Endothelial cell (in vitro differentiated cells): ENCODE data around the gene PGD. TPM values are rescaled to one million over a fixed set of nuclear protein-coding genes. Genes with fewer than 3 reads are reported as not detected.
A peak's percentile ranks its signal among the peaks of the same experiment; 100 is the strongest.
"Not testable (repeated sequence)": the region's sequence is repeated elsewhere in the genome, so short reads cannot be mapped to it uniquely, and the experiment has no call there.

Experiments used
- DNase-seq: peaks from one replicate; pipeline ENCODE4 v3.0.0; 2021; ENCODE audit warnings: low spot score
- H3K27ac Mint-ChIP-seq: one replicate; pipeline ENCODE4 v1.8.0; 2021; ENCODE audit warnings: mixed read lengths, inconsistent platforms; ENCODE audit not compliant: unreplicated experiment
- H3K27me3 Mint-ChIP-seq: one replicate; pipeline ENCODE4 v1.8.0; 2021; ENCODE audit warnings: mild to moderate bottlenecking, moderate library complexity, mixed read lengths, inconsistent platforms; ENCODE audit not compliant: unreplicated experiment
- H3K36me3 Mint-ChIP-seq: one replicate; pipeline ENCODE4 v1.8.0; 2021; ENCODE audit warnings: mild to moderate bottlenecking, low read depth, mixed read lengths, inconsistent platforms; ENCODE audit not compliant: unreplicated experiment
- H3K4me1 Mint-ChIP-seq: one replicate; pipeline ENCODE4 v1.8.0; 2021; ENCODE audit warnings: mild to moderate bottlenecking, mixed read lengths, inconsistent platforms; ENCODE audit not compliant: unreplicated experiment
- H3K4me3 Mint-ChIP-seq: one replicate; pipeline ENCODE4 v1.8.0; 2021; ENCODE audit warnings: mild to moderate bottlenecking, mixed read lengths, inconsistent platforms; ENCODE audit not compliant: unreplicated experiment
- H3K9me3 Mint-ChIP-seq: one replicate; pipeline ENCODE4 v1.8.0; 2021; ENCODE audit warnings: mixed read lengths, inconsistent platforms; ENCODE audit not compliant: unreplicated experiment
- total RNA-seq: library from RNA; stranded (reverse); fragmentation: NEBNext Ultra II Directional; extraction: Animal tissue kit (Norgen Biotek cat#: 25700); gene quantifications from one replicate; pipeline ENCODE4 v1.2.1, GENCODE V29; 2021; ENCODE audit not compliant: unreplicated experiment
- TF ChIP-seq, protein P1 (sequence below): fragments of 200-600 bp; sonication (generic); IDR thresholded peaks from one replicate; pipeline ENCODE4 v1.5.0; 2021; ENCODE audit warnings: antibody characterized with exemption; ENCODE audit not compliant: unreplicated experiment

PGD gene
- total RNA-seq, 1 donor from 2014 or later = 196 TPM

DNA sequence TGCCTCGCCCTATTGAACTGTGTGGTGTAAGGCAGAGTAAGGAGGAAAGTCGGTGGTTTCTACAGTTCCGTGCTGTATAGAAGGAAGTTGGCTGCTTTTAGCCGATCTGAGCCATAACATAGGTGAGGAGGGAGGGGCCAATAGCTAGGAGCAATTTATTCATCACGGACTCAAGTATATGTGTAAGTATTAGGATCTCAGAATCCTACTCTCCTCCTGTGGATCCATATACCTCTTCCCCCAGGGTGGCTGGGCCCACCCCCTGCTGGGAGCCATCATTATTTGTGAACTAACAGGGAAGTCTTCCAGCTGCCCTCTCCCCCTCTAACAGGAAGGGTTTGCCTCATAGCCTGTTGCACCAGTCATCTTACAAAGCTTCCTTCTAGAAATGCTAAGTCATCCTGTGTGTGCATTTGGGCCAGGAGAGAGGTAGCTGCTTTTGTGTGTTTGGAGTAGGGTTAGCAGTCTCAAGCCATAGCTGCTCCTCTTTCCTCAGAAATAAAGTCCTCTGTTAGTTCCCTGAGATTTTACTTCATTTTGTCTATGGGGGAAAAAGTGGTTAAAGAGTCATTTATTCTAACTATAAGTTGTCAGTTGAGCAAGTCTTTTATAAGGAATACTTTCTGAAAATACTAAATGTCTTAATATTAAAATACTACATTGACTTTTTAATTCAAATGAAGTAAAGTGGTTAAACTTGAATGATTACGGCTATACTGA, 16.5 kb downstream of the PGD start:
- Mint-ChIP-seq H3K9me3 (no peaks in the 10 kb centered on the region), H3K36me3 (peaks cover 74% of the 10 kb centered on the region), H3K4me1 (peaks cover 6% of the 10 kb centered on the region), H3K27me3 (peaks cover 7% of the 10 kb centered on the region), H3K4me3 (no peak overlapping the region), H3K27ac (peak overlapping the region; percentile 95)
- TF ChIP-seq, protein P1, sequence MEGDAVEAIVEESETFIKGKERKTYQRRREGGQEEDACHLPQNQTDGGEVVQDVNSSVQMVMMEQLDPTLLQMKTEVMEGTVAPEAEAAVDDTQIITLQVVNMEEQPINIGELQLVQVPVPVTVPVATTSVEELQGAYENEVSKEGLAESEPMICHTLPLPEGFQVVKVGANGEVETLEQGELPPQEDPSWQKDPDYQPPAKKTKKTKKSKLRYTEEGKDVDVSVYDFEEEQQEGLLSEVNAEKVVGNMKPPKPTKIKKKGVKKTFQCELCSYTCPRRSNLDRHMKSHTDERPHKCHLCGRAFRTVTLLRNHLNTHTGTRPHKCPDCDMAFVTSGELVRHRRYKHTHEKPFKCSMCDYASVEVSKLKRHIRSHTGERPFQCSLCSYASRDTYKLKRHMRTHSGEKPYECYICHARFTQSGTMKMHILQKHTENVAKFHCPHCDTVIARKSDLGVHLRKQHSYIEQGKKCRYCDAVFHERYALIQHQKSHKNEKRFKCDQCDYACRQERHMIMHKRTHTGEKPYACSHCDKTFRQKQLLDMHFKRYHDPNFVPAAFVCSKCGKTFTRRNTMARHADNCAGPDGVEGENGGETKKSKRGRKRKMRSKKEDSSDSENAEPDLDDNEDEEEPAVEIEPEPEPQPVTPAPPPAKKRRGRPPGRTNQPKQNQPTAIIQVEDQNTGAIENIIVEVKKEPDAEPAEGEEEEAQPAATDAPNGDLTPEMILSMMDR = no peak
- peak; percentile 12 for DNase-seq

DNA sequence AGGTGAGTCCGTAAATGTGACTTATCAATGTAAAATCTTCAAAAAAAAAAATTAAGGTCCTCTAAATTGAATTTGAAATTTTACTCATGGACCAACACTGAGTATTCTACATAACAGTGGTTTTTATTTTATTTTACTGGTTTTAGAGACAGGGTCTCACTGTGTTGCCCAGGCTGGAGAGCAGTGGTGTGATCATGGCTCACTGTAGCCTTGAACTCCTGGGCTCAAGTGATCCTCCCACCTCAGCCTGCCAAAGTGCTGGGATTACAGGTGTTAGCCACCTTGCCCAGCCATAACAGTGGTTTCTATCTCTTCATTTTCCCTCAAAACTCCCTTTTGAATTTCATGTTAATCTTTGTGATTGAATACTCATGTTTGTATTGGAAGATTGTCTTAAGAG, 17.1 kb downstream of the PGD start:
- H3K27ac Mint-ChIP-seq = peak overlapping the region; percentile 82
- peaks cover 74% of the 10 kb centered on the region for H3K36me3 Mint-ChIP-seq
- not testable (repeated sequence) for H3K27me3 Mint-ChIP-seq, H3K4me3 Mint-ChIP-seq, H3K9me3 Mint-ChIP-seq, DNase-seq, H3K4me1 Mint-ChIP-seq

DNA sequence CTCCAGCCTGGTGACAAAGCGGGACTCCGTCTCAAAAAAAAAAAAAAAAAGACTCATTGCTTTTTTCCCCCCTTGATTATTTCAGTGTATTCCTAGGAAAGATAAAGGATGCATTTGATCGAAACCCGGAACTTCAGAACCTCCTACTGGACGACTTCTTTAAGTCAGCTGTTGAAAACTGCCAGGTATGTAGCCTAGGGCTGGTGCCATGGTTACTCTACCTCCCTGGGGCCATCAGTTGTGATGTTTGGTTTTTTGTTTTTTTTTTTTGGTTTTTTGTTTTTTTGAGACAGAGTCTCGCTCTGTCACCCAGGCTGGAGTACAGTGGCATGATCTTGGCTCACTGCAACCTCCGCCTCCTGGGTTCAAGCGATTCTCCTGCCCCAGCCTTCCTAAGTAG, 19.9 kb downstream of the PGD start:
- not testable (repeated sequence) for DNase-seq, H3K4me3 Mint-ChIP-seq, H3K9me3 Mint-ChIP-seq, H3K27ac Mint-ChIP-seq, H3K27me3 Mint-ChIP-seq, H3K4me1 Mint-ChIP-seq
- H3K36me3 Mint-ChIP-seq = peaks cover 53% of the 10 kb centered on the region

DNA sequence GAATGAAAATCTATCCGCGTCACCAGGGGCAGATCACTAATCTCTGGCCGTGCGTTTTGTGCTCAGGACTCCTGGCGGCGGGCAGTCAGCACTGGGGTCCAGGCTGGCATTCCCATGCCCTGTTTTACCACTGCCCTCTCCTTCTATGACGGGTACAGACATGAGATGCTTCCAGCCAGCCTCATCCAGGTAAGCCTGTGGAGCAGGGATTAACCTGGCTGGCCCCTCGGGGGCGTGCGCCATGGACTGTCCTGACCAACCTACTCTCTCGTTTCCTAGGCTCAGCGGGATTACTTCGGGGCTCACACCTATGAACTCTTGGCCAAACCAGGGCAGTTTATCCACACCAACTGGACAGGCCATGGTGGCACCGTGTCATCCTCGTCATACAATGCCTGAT, 20.5 kb downstream of the PGD start:
- Mint-ChIP-seq H3K27ac (no peak overlapping the region), H3K4me3 (peak overlapping the region; percentile 19), H3K36me3 (peaks cover 49% of the 10 kb centered on the region), H3K4me1 (peaks cover 6% of the 10 kb centered on the region), H3K27me3 (peaks cover 7% of the 10 kb centered on the region), H3K9me3 (no peaks in the 10 kb centered on the region)
- DNase-seq = no peak
- TF ChIP-seq, protein P1 = no peak

DNA sequence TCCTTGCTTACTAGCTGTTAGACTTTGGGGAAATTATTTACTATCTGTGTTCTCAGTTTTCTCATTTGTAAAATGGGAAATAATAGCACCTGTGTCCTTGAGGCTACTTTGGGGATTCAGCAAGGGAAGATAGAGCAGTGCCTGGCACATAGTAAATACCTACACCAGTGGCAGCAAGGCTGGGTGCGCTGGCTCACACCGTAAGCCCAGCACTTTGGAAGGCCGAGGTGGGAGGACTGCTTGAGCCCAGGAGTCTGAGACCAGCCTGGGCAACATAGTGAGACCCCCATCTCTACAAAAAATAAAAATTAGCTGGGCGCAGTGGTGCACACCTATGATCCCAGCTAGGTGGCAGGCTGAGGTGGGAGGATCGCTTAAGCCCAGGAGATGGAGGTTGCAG, 22.8 kb downstream of the PGD start:
- Mint-ChIP-seq H3K27me3 (peaks cover 6% of the 10 kb centered on the region), H3K4me3 (no peak overlapping the region), H3K27ac (no peak overlapping the region), H3K36me3 (peaks cover 36% of the 10 kb centered on the region), H3K4me1 (no peaks in the 10 kb centered on the region), H3K9me3 (no peaks in the 10 kb centered on the region)
- TF ChIP-seq, protein P1 = no peak
- DNase-seq = no peak

DNA sequence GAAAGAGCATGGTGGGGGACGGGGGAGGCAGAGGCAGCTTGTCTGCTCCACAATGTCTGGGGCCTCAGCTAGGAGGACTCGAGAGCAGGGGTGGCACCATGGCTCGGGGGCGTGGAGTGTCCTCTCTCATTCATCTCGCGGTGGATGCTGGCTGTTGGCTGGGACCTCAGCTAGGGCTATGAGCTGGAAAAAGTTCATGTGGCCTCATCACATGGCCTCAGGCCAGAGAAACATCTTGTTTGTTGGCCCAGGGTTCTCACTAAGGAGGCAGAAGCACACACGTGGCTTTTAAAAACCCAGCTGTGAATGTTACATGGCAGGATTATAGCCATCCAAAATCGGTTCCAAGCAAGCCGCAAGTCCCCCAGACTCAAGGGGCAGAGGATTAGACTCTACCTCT, 25.2 kb downstream of the PGD start:
- TF ChIP-seq, protein P1 = no peak
- H3K36me3 Mint-ChIP-seq = peaks cover 19% of the 10 kb centered on the region
- H3K4me3 Mint-ChIP-seq = no peak overlapping the region
- peaks cover 6% of the 10 kb centered on the region for H3K27me3 Mint-ChIP-seq
- no peaks in the 10 kb centered on the region for H3K9me3 Mint-ChIP-seq
- no peak overlapping the region for H3K27ac Mint-ChIP-seq
- DNase-seq = no peak
- H3K4me1 Mint-ChIP-seq = no peaks in the 10 kb centered on the region
